ENCODE data around the gene BID. TPM values are rescaled to one million over a fixed set of nuclear protein-coding genes. Genes with fewer than 3 reads are reported as not detected.
A peak's percentile ranks its signal among the peaks of the same experiment; 100 is the strongest.

Gene BID
- 16.6 and 29.2 TPM in 2 replicates for total RNA-seq (ENCODE audit: low replicate concordance)

DNA sequence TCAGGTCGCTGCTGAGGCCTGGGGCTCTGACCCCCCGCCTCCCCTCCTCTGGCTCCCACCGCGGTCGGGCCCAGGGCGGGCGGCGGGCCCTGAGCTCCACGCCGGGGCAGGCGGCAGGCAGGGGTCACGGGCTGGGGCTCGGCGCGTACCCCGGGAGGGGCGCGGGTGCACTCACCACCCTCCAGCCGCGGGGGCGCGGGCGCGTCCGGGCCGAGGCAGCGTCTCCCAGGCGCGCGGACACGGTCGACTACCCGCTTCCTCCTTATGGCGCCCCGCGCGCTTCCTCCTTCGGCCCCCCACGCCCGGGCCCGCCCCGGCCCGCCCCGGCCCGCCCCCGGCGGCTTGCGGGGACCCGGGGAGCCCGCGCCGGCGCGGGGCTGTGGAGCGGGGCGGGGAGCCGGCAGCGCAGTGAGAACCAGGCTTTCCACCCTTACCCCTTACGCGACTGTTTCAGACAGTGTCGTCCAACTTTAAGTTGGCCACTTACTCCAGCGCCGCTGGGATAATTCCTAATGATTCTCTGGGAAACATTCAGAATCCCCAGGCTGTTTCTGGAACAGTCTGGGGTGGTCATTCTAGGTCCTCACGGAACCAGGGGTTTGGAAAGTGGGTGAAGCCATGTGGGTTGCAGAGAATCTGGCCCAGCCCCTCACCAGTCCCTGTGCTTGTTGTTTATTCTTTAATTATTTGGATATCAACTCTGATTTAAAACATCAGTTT, at the start of gene BID:
BID (minus strand) TSS at position 264 of the 720 bp plus-strand sequence. CDS start 24,353 bp downstream, outside the sequence.
- H2AFZ ChIP-seq (replicated peaks), result peak within 1 kb of the TSS; percentile 93
- no peaks in the 10 kb centered on the region for H3K9me3 ChIP-seq (ENCODE audit: low read depth)
- H3K4me3 ChIP-seq, result peak within 1 kb of the TSS; percentile 76
- no peaks in the 10 kb centered on the region for H4K20me1 ChIP-seq (ENCODE audit: low read depth)
- peaks cover 14% of the 10 kb centered on the region for H3F3A ChIP-seq (ENCODE audit: low read depth)
- peak within 1 kb of the TSS; percentile 87 for H3K4me3 Mint-ChIP-seq
- H3K36me3 Mint-ChIP-seq, result no peaks in the 10 kb centered on the region
- peaks cover 8% of the 10 kb centered on the region for H3K79me2 ChIP-seq (ENCODE audit: low read depth)
- H3K27ac Mint-ChIP-seq, result peak within 1 kb of the TSS; percentile 94
- peaks cover 43% of the 10 kb centered on the region for H3K4me1 Mint-ChIP-seq
- DNase-seq (ENCODE audit: low spot score), result peak; percentile 66
- H3K27me3 Mint-ChIP-seq (ENCODE audit: insufficient read depth, low read depth), result peaks cover 12% of the 10 kb centered on the region
- H3K9ac ChIP-seq, result peak within 1 kb of the TSS; percentile 58
- TF ChIP-seq EZH2 (IDR thresholded peaks at IDR 0.05), result no peak
- no peak for TF ChIP-seq EZH2phosphoT487 (IDR thresholded peaks at IDR 0.05)
- no peak for TF ChIP-seq CTCF (IDR thresholded peaks at IDR 0.05)
- H3K4me1 ChIP-seq, result peaks cover 19% of the 10 kb centered on the region
- H3K4me2 ChIP-seq, result peak within 1 kb of the TSS; percentile 89
- H3K36me3 ChIP-seq, result no peaks in the 10 kb centered on the region
- H3K27ac ChIP-seq, result peak within 1 kb of the TSS; percentile 58
- no peaks in the 10 kb centered on the region for H3K9me3 Mint-ChIP-seq
- no peaks in the 10 kb centered on the region for H3K27me3 ChIP-seq

GRCh38 chr22:17823964-17824363, 49.7 kb upstream of the BID start:
- Mint-ChIP-seq H3K4me3 (no peak overlapping the region), H3K27me3 (ENCODE audit: insufficient read depth, low read depth) (peaks cover 3% of the 10 kb centered on the region), H3K9me3 (no peaks in the 10 kb centered on the region), H3K36me3 (peaks cover 4% of the 10 kb centered on the region), H3K4me1 (peaks cover 3% of the 10 kb centered on the region), H3K27ac (no peak overlapping the region)
- Histone ChIP-seq H3F3A (ENCODE audit: low read depth) (no peaks in the 10 kb centered on the region), H2AFZ (replicated peaks) (no peak overlapping the region), H3K36me3 (no peaks in the 10 kb centered on the region), H3K4me3 (no peak overlapping the region), H3K79me2 (ENCODE audit: low read depth) (no peaks in the 10 kb centered on the region), H3K9ac (peak overlapping the region; percentile 37), H3K27ac (no peak overlapping the region), H3K4me2 (no peak overlapping the region), H3K4me1 (no peaks in the 10 kb centered on the region), H3K27me3 (no peaks in the 10 kb centered on the region), H4K20me1 (ENCODE audit: low read depth) (no peaks in the 10 kb centered on the region), H3K9me3 (ENCODE audit: low read depth) (no peaks in the 10 kb centered on the region)
- DNase-seq (ENCODE audit: low spot score), result no peak
- TF ChIP-seq EZH2phosphoT487 (IDR thresholded peaks at IDR 0.05) (no peak), EZH2 (IDR thresholded peaks at IDR 0.05) (no peak), CTCF (IDR thresholded peaks at IDR 0.05) (no peak)

DNA sequence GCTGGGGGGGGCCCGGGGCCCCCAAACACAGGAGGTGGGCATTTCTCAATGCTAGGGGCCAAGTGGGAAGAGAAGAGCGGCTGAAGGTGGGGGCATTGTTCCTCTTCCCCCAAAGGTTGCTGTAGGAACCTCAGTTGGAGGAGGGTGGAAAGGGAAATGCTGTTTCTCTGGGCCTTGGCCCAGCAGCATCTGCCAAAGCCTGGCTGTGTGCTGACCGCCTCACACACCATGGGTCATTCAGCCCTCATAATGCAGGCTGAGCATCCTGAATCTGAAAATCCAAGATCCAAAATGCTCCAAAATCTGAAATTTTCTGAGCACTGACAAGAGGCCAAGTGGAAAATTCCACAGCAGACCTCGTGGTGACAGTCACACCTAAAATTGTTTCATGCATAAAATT, 49.0 kb upstream of the BID start:
- TF ChIP-seq EZH2 (IDR thresholded peaks at IDR 0.05), result no peak
- no peak for TF ChIP-seq CTCF (IDR thresholded peaks at IDR 0.05)
- TF ChIP-seq EZH2phosphoT487 (IDR thresholded peaks at IDR 0.05), result no peak
- no peaks in the 10 kb centered on the region for H3K9me3 Mint-ChIP-seq
- Histone ChIP-seq H3K27ac (no peak overlapping the region), H3F3A (ENCODE audit: low read depth) (no peaks in the 10 kb centered on the region), H4K20me1 (ENCODE audit: low read depth) (no peaks in the 10 kb centered on the region), H3K79me2 (ENCODE audit: low read depth) (no peaks in the 10 kb centered on the region), H3K4me3 (no peak overlapping the region), H3K9me3 (ENCODE audit: low read depth) (no peaks in the 10 kb centered on the region), H2AFZ (replicated peaks) (no peak overlapping the region), H3K4me2 (no peak overlapping the region), H3K27me3 (no peaks in the 10 kb centered on the region), H3K4me1 (no peaks in the 10 kb centered on the region), H3K9ac (no peak overlapping the region), H3K36me3 (no peaks in the 10 kb centered on the region)
- no peak for DNase-seq (ENCODE audit: low spot score)
- H3K27me3 Mint-ChIP-seq (ENCODE audit: insufficient read depth, low read depth), result peaks cover 3% of the 10 kb centered on the region
- no peak overlapping the region for H3K27ac Mint-ChIP-seq
- no peak overlapping the region for H3K4me3 Mint-ChIP-seq
- peaks cover 3% of the 10 kb centered on the region for H3K4me1 Mint-ChIP-seq
- peaks cover 4% of the 10 kb centered on the region for H3K36me3 Mint-ChIP-seq

All from neural progenitor cell (in vitro differentiated cells).